ENCODE data around the gene SPAG8.
A peak's percentile ranks its signal among the peaks of the same experiment; 100 is the strongest.

SPAG8 gene

GRCh38 chr9:35812025-35812602, at the start of gene SPAG8:
TSS of gene SPAG8 (minus strand) at chr9:35812262. CDS start at chr9:35812147, 115 bp downstream.
- H3K4me3 ChIP-seq (ENCODE audit: low read depth, low read length) = peak within 1 kb of the TSS; percentile 60

- no peak overlapping the region for H3K4me3 ChIP-seq (ENCODE audit: low read depth, low read length)
Observed at GRCh38 chr9:35861161-35861897, 49.3 kb upstream of the SPAG8 start.

GRCh38 chr9:35859990-35860339, 47.9 kb upstream of the SPAG8 start:
- no peak overlapping the region for H3K4me3 ChIP-seq (ENCODE audit: low read depth, low read length)

- H3K4me3 ChIP-seq (ENCODE audit: low read depth, low read length) = no peak overlapping the region
Observed at GRCh38 chr9:35859310-35859989, 47.4 kb upstream of the SPAG8 start.

- no peak overlapping the region for H3K4me3 ChIP-seq (ENCODE audit: low read depth, low read length)
Observed at GRCh38 chr9:35858458-35858857, 46.4 kb upstream of the SPAG8 start.

GRCh38 chr9:35856882-35857281, 44.8 kb upstream of the SPAG8 start:
- H3K4me3 ChIP-seq (ENCODE audit: low read depth, low read length) = no peak overlapping the region

GRCh38 chr9:35856206-35856605, 44.1 kb upstream of the SPAG8 start:
- no peak overlapping the region for H3K4me3 ChIP-seq (ENCODE audit: low read depth, low read length)

- no peak overlapping the region for H3K4me3 ChIP-seq (ENCODE audit: low read depth, low read length)
Observed at GRCh38 chr9:35854091-35854762, 42.2 kb upstream of the SPAG8 start.

GRCh38 chr9:35852876-35853865, 41.1 kb upstream of the SPAG8 start:
- no peak overlapping the region for H3K4me3 ChIP-seq (ENCODE audit: low read depth, low read length)

- no peak overlapping the region for H3K4me3 ChIP-seq (ENCODE audit: low read depth, low read length)
Observed at GRCh38 chr9:35852267-35852815, 40.3 kb upstream of the SPAG8 start.

GRCh38 chr9:35847792-35848572, 35.9 kb upstream of the SPAG8 start:
- H3K4me3 ChIP-seq (ENCODE audit: low read depth, low read length) = no peak overlapping the region

- peak overlapping the region; percentile 70 for H3K4me3 ChIP-seq (ENCODE audit: low read depth, low read length)
Observed at GRCh38 chr9:35845824-35846771, 34.0 kb upstream of the SPAG8 start.

- no peak overlapping the region for H3K4me3 ChIP-seq (ENCODE audit: low read depth, low read length)
Observed at GRCh38 chr9:35844628-35845270, 32.7 kb upstream of the SPAG8 start.

- no peak overlapping the region for H3K4me3 ChIP-seq (ENCODE audit: low read depth, low read length)
Observed at GRCh38 chr9:35842795-35843194, 30.7 kb upstream of the SPAG8 start.

GRCh38 chr9:35842020-35842745, 30.1 kb upstream of the SPAG8 start:
- no peak overlapping the region for H3K4me3 ChIP-seq (ENCODE audit: low read depth, low read length)

- H3K4me3 ChIP-seq (ENCODE audit: low read depth, low read length) = no peak overlapping the region
Observed at GRCh38 chr9:35841645-35841900, 29.5 kb upstream of the SPAG8 start.

GRCh38 chr9:35840881-35841644, 29.0 kb upstream of the SPAG8 start:
- H3K4me3 ChIP-seq (ENCODE audit: low read depth, low read length) = no peak overlapping the region

Measured in iPS-11a (cell line).